OCI-LY7 (cell line): Measurements from ENCODE around the gene TBC1D32. TPM values are rescaled to one million over a fixed set of nuclear protein-coding genes. Genes with fewer than 3 reads are reported as not detected.
"Not testable (repeated sequence)": the region's sequence is repeated elsewhere in the genome, so short reads cannot be mapped to it uniquely, and the experiment has no call there.

Experiments used
- BruUV-seq: library from RNA; stranded (reverse); fragments of 400-500 nt; replicated peaks from 2 replicates; lab custom pipeline; 2021; lab: Mats Ljungman, UMichigan
- CTCF ChIA-PET: fragments of 300-600 bp; sonication (Branson Sonifier 250); formaldehyde crosslinking; loops from one replicate; lab custom pipeline; 2022; ENCODE audit warnings: antibody characterized with exemption; ENCODE audit not compliant: unreplicated experiment; lab: Charles Lee
- POLR2A ChIA-PET: fragments of 300-600 bp; sonication (Branson Sonifier 250); formaldehyde crosslinking; loops from one replicate; lab custom pipeline; 2022; ENCODE audit warnings: antibody characterized with exemption; lab: Charles Lee
- DNase-seq: peaks from one replicate; pipeline ENCODE4 v3.0.0-alpha.2; 2015; ENCODE audit warnings: low spot score
- H2AFZ ChIP-seq: fragments of 200-600 bp; sonication (generic), shearing (Covaris generic); 2 replicates; pipeline ENCODE4 v1.6.1; 2014; ENCODE audit warnings: mild to moderate bottlenecking, antibody characterized with exemption, low read length, moderate library complexity
- H3K27ac ChIP-seq: fragments of 200-600 bp; sonication (generic); 2 replicates; pipeline ENCODE4 v1.5.1; 2014; ENCODE audit warnings: mixed run types, low read depth, mild to moderate bottlenecking, moderate library complexity, low read length, inconsistent platforms; ENCODE audit not compliant: poor library complexity, severe bottlenecking
- H3K36me3 ChIP-seq: fragments of 200-600 bp; sonication (generic); 2 replicates; pipeline ENCODE4 v1.6.1; 2014; ENCODE audit warnings: mild to moderate bottlenecking, antibody characterized with exemption, low read length, moderate library complexity, mixed read lengths; ENCODE audit not compliant: insufficient read depth
- H3K4me1 ChIP-seq: fragments of 200-600 bp; sonication (generic); 2 replicates; pipeline ENCODE4 v1.5.1; 2014; ENCODE audit warnings: mild to moderate bottlenecking, low read length; ENCODE audit not compliant: insufficient read depth, poor library complexity, severe bottlenecking
- H3K4me2 ChIP-seq: fragments of 200-600 bp; sonication (generic); 2 replicates; pipeline ENCODE4 v1.6.1; 2014; ENCODE audit warnings: mild to moderate bottlenecking, low read length
- H3K4me3 ChIP-seq: fragments of 200-600 bp; sonication (generic); 2 replicates; pipeline ENCODE4 v1.5.1; 2014; ENCODE audit warnings: mild to moderate bottlenecking, low read depth, low read length; ENCODE audit not compliant: poor library complexity, severe bottlenecking
- H3K79me2 ChIP-seq: fragments of 200-600 bp; sonication (generic); 2 replicates; pipeline ENCODE4 v1.6.1; 2016; ENCODE audit warnings: low read depth, mild to moderate bottlenecking, low read length, moderate library complexity, mixed read lengths; ENCODE audit not compliant: insufficient read depth
- H3K9me2 ChIP-seq: fragments of 200-600 bp; sonication (generic); 2 replicates; pipeline ENCODE4 v1.6.1; 2016; ENCODE audit warnings: mild to moderate bottlenecking, low read length, mixed read lengths; ENCODE audit not compliant: insufficient read depth
- H3K9me3 ChIP-seq: fragments of 200-600 bp; sonication (generic); 2 replicates; pipeline ENCODE4 v1.6.1; 2014; ENCODE audit warnings: mild to moderate bottlenecking, mixed run types, low read length, mixed read lengths
- H4K20me1 ChIP-seq: fragments of 200-600 bp; sonication (generic); 2 replicates; pipeline ENCODE4 v1.6.1; 2014; ENCODE audit warnings: mild to moderate bottlenecking, antibody characterized with exemption, low read length, moderate library complexity, mixed read lengths; ENCODE audit not compliant: insufficient read depth
- CTCF ChIP-seq: fragments of 200-600 bp; sonication (generic); conservative IDR thresholded peaks from 2 replicates; pipeline ENCODE4 v1.5.1; 2014; ENCODE audit warnings: mild to moderate bottlenecking, antibody characterized with exemption, low read length, moderate library complexity, mixed read lengths
- EZH2phosphoT487 ChIP-seq: fragments of 200-600 bp; sonication (generic); IDR thresholded peaks from 2 replicates; pipeline ENCODE4 v1.6.1; 2018; ENCODE audit warnings: low read depth, borderline replicate concordance, mild to moderate bottlenecking, mixed run types, antibody characterized with exemption, low read length, moderate library complexity, mixed read lengths
- intact Hi-C: fragments of 100-400 bp; cut with micrococcal nuclease; formaldehyde crosslinking; loops from one replicate; pipeline ENCODE4 v1.10.0; 2022; ENCODE audit not compliant: unreplicated experiment
- total RNA-seq, 2 experiments: library from RNA; depleted of rRNA in 1 of 2; stranded (reverse); fragments of >200 nt in 1 of 2; shearing (Covaris generic) in 1 of 2; gene quantifications; 2 replicates each; pipeline ENCODE4 v1.2.3, GENCODE V29; 2014 to 2022

Gene TBC1D32
- total RNA-seq, 2 experiments from 2014 or later = 3.8 to 5.1 TPM

GRCh38 chr6:121205569-121205968 is 128.7 kb downstream of the TBC1D32 start:
- H3K4me2 ChIP-seq = no peak overlapping the region
- no peak for DNase-seq
- H3K4me3 ChIP-seq = no peak overlapping the region
- no peaks in the 10 kb centered on the region for H3K4me1 ChIP-seq
- H3K9me2 ChIP-seq = no peaks in the 10 kb centered on the region
- intact Hi-C loops = no loop called here
- ChIA-PET POLR2A (interaction anchor here (0.7 kb wide), 1 partner anchor 42 kb away, joined by 3 read pairs; no protein-coding TSS in a partner anchor), CTCF (no interaction called here)
- no peak overlapping the region for H3K27ac ChIP-seq
- TF ChIP-seq CTCF (no peak), EZH2phosphoT487 (no peak)
- no TSS peak for BruUV-seq
- H4K20me1 ChIP-seq = no peaks in the 10 kb centered on the region
- no peaks in the 10 kb centered on the region for H3K36me3 ChIP-seq
- no peaks in the 10 kb centered on the region for H3K9me3 ChIP-seq
- H3K79me2 ChIP-seq = no peaks in the 10 kb centered on the region
- H2AFZ ChIP-seq = no peak overlapping the region

GRCh38 chr6:121201105-121201504 is 133.2 kb downstream of the TBC1D32 start:
- H3K36me3 ChIP-seq = no peaks in the 10 kb centered on the region
- no peak overlapping the region for H2AFZ ChIP-seq
- no peak overlapping the region for H3K4me2 ChIP-seq

GRCh38 chr6:121196042-121196441 is 138.2 kb downstream of the TBC1D32 start:
- H3K4me3 ChIP-seq, H3K4me2 ChIP-seq, H3K79me2 ChIP-seq, H2AFZ ChIP-seq, intact Hi-C loops, H3K36me3 ChIP-seq, DNase-seq, H3K4me1 ChIP-seq, H4K20me1 ChIP-seq, BruUV-seq, POLR2A ChIA-PET, H3K9me2 ChIP-seq, H3K9me3 ChIP-seq, H3K27ac ChIP-seq, CTCF ChIA-PET: not testable (repeated sequence)

More at GRCh38 chr6:121201105-121201504, 133.2 kb downstream of the TBC1D32 start:
- no peaks in the 10 kb centered on the region for H4K20me1 ChIP-seq
- TF ChIP-seq CTCF (no peak), EZH2phosphoT487 (no peak)
- no peak overlapping the region for H3K4me3 ChIP-seq
- no TSS peak for BruUV-seq
- H3K9me3 ChIP-seq = no peaks in the 10 kb centered on the region
- CTCF ChIA-PET = no interaction called here
- H3K9me2 ChIP-seq = no peaks in the 10 kb centered on the region
- H3K4me1 ChIP-seq = no peaks in the 10 kb centered on the region
- intact Hi-C loops = no loop called here
- H3K27ac ChIP-seq = no peak overlapping the region
- no peaks in the 10 kb centered on the region for H3K79me2 ChIP-seq
- DNase-seq = no peak
- POLR2A ChIA-PET = interaction anchor here (0.5 kb wide), 1 partner anchor 35 kb away, joined by 3 read pairs; no protein-coding TSS in a partner anchor
